Hindlimb muscle (tissue), 1 donor: ENCODE results near the gene TERC. TPM values are rescaled to one million over a fixed set of nuclear protein-coding genes. Genes with fewer than 3 reads are reported as not detected.

Experiments
- DNase-seq: peaks from one replicate; pipeline ENCODE4 v3.0.0-alpha.2; 2013
- polyA plus RNA-seq: library from polyadenylated mRNA; unstranded; fragments of 120-200 nt; gene quantifications from one replicate; pipeline ENCODE4 v1.2.1, GENCODE V29; 2013; ENCODE audit not compliant: insufficient read length

Gene TERC
- polyA plus RNA-seq = not detected

DNA sequence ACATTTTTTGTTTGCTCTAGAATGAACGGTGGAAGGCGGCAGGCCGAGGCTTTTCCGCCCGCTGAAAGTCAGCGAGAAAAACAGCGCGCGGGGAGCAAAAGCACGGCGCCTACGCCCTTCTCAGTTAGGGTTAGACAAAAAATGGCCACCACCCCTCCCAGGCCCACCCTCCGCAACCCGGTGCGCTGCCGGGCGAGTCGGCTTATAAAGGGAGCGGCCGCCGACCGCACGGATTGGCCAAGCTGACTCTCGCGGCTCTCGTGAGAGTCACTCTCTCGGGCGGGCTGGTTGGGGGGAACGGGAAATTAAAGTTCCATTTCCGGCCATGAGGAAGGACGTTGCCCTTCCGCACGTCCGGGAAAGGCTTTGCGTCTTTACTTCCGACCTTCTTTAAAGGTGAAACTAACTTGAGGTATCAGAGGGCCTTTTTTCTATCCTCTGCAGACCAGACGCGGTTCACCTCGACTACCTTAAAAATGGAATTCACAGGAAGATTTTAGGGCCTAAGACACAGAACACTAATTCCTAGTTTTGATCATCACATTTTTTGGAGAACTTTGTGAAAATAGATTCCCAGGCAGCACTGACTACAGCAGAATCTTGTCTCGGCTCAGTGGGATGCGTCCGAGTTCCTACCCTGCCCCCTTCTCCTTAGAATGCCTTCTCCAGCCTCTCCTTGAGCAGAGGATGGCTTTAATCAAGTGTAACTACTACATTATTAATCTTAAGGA is at the start of gene TERC:
TERC (minus strand) TSS at position 179 of the 731 bp plus-strand sequence.
- DNase-seq = peak; percentile 96

DNA sequence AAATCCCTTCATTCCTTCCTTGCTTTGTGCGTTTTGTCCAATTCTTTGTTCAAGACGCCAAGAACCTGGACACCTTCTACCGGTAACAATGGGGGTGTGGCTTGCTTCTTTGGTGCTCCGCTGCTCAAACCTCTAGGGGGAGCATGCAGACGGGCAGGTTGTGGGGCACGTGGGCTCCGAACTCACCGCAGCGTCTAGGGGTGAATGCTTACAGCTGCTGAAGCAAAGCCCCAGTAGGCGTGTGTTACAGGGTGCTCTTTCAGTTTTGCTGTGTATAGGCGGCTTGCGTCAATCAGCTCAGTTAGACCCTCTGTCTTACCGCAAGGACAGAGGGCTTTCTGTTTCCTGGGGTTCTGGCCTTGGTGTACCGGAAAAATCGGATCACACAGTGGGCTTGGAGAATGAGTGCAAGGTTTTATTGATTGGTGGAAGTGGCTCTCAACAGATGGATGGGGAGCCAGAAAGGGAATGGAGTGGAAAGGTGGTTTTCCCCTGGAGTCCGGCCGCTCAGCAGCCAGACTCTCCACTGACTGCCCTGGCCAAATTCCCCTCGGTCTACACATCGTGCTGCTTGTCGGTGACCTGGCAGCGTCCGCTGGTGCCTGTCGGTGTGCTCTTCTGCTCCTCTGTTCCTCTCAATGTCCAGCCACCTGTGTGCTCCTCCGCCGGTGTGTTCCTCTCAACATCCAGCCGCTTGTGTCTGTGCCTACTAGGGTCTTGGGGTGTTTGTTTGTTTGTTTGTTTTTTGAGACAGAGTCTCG is 49.1 kb upstream of the TERC start:
- peak; percentile 22 for DNase-seq

DNA sequence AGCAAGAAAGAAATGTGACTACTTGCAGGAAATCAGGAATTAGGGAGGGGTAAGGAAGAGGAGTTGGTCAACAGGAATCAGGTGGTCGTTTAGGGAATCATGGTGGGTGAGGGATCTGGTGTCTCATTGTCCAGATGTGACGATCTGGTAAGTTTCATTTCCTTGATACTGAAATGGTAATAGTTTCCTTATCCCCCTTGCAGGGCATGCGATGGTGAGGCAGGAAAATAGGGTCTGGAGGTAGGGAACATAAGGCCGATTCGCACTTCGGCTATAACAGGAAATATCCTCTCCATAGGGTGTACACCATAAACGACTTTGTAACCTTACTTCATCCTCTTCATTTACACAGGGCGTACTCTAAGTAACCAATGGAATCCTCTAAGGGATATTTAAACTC is 48.4 kb upstream of the TERC start:
- no peak for DNase-seq

DNA sequence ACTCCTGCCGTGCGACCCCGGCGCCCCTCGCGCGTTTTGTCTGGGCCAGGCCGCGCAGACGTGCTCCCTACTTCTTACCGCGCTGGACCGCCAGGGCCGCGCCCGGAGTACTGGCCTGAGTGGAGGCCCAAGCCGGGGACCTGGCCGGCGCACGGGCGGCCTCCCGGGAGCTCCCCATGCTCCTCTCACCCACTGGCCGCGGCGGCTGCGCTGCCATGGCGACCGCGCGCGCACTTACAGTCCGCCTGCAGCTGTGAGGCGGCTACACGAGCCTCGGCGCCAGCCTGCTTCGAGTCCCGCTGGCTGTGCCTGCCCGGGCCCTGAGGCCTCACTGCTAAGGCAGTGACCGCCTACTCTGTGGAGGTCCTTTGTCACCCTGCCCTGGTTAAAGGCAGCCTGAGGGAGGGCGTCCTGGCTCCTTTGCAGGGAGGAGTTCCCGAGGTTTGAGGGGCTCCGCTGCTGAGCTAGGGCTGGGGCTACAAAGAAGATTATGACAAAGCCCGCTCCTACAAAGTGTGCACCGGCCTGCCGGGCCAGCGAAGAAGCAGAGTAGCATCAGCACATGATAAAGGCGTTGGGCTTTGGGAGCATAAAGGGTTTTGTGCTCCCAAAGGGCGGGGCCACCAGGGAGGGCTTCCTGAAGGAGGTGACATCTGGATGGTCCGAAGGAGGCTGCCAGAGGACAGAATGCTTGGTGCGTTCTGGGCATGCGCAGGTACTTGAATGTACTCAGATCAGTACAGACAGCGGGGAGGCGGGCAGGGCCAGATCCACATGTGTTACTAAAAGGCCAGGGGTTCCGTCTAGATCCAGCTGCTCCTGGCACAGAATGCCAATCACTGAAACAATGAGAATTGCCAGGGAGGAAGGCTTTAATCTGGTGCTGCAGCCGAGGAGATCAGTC is 47.7 kb upstream of the TERC start, which contains the start of the genes LRRC34 and LRRIQ4:
LRRC34 (minus strand) TSS at position 573 of the 904 bp plus-strand sequence; CDS start at position 217, 356 bp downstream.
LRRIQ4 (plus strand) TSS at position 539 of the 904 bp plus-strand sequence. CDS start 9,052 bp downstream, outside the sequence.
- peak; percentile 76 for DNase-seq

DNA sequence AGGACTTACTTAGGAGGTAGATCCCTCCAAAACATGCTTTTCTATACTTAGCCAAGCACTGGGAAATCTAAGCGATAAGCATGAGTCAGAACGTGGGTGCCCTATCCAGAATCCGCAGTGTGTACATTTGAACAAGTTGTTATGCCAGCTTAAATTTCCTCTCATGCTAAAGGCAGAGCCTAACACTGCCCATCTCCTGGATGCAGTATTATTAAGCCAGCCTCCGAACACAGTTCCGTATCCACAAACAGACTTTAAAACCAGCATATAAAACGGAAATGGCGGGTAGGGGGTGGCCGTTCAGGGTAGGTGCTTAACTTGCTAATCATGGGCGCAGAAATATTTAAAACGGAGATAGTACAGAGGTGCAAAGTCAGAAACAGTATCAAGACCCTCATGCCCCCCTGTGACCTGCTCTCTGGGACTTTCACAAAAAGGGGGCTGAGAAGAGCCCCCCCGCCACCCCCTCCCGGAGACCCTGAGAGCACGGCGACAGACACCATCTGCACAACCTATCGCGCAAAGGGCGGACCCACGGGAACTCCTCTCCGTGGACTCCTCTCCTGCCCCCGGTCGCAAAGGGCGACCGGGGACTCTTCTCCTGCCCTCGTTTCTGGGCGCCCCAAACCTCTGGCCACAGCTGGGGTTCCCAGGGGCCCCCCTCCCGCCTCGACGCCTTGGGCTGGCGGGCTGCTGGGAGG is 46.9 kb upstream of the TERC start:
- DNase-seq = peak; percentile 25

DNA sequence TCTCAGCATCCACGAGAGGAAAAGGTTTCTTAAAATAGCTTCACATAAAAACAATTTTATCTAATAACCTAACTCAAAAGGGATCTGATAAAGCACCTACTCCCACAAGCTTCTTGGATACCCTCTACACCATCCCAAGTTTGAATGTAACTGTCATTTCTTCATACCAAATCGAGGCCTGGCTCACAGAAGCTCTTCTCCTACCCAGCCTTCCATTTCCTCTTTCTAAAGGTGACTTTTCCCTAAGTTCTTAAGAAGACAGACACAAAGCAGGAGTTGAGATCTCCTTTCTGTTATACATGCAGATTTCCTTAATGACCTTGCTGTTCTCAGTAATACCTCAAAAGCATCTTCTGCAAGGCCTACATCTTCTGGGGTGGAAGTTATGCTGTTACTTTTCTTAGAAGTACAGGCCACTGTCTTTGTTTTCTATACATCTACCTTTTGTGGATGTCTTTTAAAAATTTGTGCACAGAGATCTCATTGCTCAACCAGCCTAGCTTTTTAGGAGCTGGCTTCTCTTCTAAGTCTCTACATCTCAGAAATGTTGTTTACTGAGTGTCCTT is 44.5 kb upstream of the TERC start:
- DNase-seq = no peak

GRCh38 chr3:169804681-169805080 is 39.8 kb upstream of the TERC start:
- DNase-seq = no peak

DNA sequence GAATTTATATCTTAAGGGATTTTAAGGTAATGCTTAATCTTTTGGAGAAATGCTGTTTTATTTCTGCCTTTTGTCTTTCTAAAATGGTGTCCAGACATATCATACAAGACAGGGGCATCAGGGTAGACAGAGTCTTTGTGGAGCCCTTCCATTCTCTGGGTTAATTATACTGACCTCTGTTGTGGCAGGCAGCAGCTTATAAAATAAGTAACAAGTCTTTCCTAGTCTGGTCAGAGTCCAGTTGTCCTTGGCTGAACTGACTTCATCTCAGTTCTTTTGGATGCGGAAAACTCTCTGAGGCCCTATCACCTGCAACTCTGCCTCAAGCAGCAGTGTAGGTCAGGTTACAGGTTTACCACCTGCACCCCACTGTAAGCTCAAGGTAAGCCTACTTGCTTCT is 27.5 kb upstream of the TERC start:
- DNase-seq = no peak

DNA sequence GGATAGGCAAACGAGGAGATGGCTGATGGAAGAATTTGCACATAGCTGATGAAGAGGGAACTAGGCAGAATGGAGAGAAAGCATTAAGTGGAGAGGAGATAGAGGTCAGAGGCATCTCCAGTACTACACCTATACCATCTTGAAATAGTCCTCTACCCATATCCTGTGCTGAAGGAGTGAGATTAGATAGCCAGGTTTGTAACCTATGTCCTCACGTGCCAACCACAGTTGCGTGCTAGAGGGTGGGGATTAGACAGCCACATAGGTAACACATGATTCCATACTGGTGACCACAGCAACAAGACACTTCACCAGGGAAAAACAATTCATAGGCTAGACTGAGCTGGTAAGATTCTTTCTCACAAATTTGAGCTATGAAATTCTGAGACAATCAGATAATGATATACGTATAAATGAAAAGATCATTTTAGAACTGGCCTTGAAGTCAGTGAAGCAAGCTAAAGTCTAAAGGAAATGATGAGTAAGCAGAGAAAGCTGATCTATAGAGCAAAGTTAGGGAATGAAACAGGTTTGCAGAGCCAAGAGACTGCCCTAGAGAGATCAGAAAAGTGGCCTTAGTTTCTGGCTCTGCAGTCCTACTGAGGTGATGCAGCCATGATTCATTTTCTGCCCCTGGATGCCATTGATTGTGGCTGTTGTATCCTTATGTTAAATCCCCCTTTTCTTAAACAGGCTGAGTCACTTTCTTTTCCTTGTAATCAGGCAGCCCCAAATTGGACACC is 26.0 kb upstream of the TERC start:
- no peak for DNase-seq

- DNase-seq = no peak
Measured at GRCh38 chr3:169790219-169790618, 25.4 kb upstream of the TERC start.

- DNase-seq = no peak
Measured at GRCh38 chr3:169787791-169788190, 22.9 kb upstream of the TERC start.

- no peak for DNase-seq
Measured at GRCh38 chr3:169787120-169787519, 22.3 kb upstream of the TERC start.

DNA sequence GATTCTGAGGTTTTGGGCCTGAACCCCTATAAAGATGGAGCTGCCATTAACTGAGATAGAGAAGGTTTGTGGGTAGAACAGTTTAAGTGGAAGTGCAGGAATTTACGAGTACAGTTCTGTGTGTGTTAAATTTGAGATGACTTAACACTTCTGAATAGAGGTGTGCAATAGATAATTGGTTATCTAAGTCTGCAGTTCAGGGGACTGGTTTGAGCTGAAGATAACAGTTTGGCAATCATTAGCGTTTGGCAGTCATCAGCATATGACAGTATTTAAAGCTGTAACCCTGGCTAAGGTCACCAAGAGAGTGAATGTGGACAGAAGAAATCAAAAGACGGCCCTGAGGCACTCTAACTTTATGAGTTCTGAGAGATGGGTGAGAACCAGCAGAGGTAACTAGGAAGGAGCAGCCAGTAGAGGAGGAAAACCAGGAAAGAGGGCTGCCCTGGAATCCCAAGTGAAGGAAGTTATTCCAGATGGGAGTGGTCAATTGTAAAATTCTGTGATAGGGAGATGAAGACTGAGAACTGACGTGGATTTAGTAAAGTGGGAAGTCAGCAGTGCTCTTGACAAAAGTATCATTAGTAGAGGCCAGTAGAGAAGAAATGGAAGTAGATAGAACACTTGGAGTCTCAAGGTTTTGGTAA is 16.5 kb upstream of the TERC start:
- DNase-seq = no peak

DNA sequence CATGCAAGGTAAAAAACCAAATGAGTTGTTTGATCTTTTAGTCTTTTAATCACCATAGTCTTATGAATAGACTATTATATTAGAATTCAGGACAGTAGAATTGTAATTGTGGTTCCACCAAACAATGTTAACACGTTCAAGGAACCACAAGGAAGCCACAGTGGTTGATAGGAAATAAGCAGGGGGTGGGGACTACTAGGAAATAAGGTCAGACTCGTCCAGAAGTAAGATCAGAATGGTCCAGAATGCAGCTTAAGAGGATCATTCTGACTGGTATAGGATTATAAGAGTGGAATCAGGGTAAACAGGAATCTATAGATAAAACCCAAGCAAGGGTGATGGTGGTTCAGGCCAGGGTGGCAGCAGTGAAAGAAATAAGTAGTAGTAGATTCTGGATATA is 15.9 kb upstream of the TERC start:
- DNase-seq = no peak

- no peak for DNase-seq
Measured at GRCh38 chr3:169777822-169778221, 13.0 kb upstream of the TERC start.

DNA sequence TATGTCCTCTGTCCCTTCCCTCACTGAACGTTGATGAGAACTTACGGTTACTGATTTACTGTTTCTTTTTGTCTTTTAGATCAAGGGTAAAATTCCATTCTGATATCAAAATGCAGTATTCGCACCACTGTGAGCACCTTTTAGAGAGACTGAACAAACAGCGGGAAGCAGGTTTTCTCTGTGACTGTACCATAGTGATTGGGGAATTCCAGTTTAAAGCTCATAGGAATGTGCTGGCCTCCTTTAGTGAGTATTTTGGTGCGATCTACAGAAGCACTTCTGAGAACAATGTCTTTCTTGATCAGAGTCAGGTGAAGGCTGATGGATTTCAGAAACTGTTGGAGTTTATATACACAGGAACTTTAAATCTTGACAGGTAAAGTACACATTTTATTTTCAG is 9.3 kb upstream of the TERC start:
- no peak for DNase-seq

DNA sequence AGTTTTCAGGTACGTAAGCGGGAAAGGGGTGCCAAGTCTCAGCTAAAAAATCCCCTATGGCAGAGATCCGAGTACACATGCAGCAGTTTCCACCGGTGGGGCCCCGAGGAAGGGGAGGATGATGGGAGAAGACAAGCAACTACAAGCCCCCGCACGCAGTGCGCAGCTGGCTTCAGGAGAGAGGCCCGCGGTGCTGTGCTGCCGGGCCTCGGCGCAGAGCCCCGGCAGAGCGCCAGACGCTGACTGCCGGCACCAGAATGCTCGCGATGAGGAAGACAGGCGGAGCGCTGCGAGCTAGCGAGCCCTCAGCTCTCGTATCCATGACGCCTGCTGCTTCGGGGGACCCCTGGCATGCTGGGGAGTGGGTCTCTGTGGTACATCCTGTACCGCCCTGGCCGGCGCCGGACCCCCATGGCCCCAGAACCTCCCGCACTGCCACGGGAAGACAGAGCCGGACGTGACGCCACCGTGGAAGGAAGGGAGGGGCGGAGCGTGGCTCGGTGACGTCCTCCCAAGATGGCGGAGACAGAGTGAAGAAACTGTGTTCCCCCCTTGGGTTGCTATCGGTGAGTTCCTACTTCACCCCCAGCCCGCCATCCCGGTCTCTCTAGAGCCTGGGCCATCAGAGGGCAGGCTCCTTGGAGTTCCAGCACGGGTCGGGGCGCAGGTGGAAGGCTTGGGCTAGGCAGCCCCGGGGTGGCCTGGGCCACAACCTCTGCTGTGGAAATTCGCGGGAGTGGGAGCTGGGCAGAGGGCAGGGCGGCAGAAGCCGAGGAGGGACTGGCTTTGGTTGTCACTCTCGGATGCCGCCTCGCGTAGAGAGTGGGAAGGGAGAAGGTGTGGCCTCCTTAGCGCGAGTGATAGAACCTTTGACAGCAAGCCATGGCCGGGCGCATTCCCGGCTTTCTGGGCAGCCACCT is 8.3 kb upstream of the TERC start, which contains the start of gene MYNN:
MYNN (plus strand) TSS at position 500 of the 920 bp plus-strand sequence. CDS start 900 bp downstream, outside the sequence.
- DNase-seq = peak; percentile 95

GRCh38 chr3:169772305-169772896 is 7.5 kb upstream of the TERC start:
- DNase-seq = peak; percentile 87
